ENCODE data around the gene DIAPH3.

GRCh38 chr13:59979589-59979988 is 184.1 kb downstream of the DIAPH3 start:
- TF ChIP-seq POLR2A (IDR thresholded peaks at IDR 0.05) (no peak), POLR2AphosphoS5 (IDR thresholded peaks at IDR 0.05) (no peak)
- TF ChIP-seq, protein P1, sequence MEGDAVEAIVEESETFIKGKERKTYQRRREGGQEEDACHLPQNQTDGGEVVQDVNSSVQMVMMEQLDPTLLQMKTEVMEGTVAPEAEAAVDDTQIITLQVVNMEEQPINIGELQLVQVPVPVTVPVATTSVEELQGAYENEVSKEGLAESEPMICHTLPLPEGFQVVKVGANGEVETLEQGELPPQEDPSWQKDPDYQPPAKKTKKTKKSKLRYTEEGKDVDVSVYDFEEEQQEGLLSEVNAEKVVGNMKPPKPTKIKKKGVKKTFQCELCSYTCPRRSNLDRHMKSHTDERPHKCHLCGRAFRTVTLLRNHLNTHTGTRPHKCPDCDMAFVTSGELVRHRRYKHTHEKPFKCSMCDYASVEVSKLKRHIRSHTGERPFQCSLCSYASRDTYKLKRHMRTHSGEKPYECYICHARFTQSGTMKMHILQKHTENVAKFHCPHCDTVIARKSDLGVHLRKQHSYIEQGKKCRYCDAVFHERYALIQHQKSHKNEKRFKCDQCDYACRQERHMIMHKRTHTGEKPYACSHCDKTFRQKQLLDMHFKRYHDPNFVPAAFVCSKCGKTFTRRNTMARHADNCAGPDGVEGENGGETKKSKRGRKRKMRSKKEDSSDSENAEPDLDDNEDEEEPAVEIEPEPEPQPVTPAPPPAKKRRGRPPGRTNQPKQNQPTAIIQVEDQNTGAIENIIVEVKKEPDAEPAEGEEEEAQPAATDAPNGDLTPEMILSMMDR (IDR thresholded peaks at IDR 0.05) = no peak

Data from prostate gland (tissue), 2 donors.